GM21737 (cell line): Measurements from ENCODE around the gene ASIC3.
"Not testable (repeated sequence)": the region's sequence is repeated elsewhere in the genome, so short reads cannot be mapped to it uniquely, and the experiment has no call there.

Experiments used
- ATAC-seq: cut with Tn5 transposase; IDR thresholded peaks from one replicate; pipeline ENCODE4 v1.9.1; 2021; ENCODE audit warnings: mild to moderate bottlenecking, moderate library complexity; ENCODE audit not compliant: unreplicated experiment

ASIC3 gene

GRCh38 chr7:151047976-151048815, at the start of gene ASIC3:
TSS of gene ASIC3 (plus strand) at chr7:151048531. CDS start at chr7:151048886, 355 bp downstream.
- ATAC-seq = no peak

- ATAC-seq = no peak
These were observed 49.3 kb upstream of the ASIC3 start for GRCh38 chr7:150999001-150999400.

- ATAC-seq = no peak
These were observed 48.7 kb upstream of the ASIC3 start for GRCh38 chr7:150999497-151000230.

GRCh38 chr7:151000897-151001495, 47.3 kb upstream of the ASIC3 start:
- no peak for ATAC-seq

GRCh38 chr7:151001546-151001945, 46.8 kb upstream of the ASIC3 start:
- no peak for ATAC-seq

GRCh38 chr7:151003572-151003971, 44.8 kb upstream of the ASIC3 start:
- no peak for ATAC-seq

GRCh38 chr7:151005566-151005965, 42.8 kb upstream of the ASIC3 start:
- ATAC-seq = no peak

- ATAC-seq = no peak
These were observed 41.6 kb upstream of the ASIC3 start for GRCh38 chr7:151006590-151007300.

GRCh38 chr7:151007469-151007898, 40.8 kb upstream of the ASIC3 start:
- no peak for ATAC-seq

- no peak for ATAC-seq
These were observed 40.2 kb upstream of the ASIC3 start for GRCh38 chr7:151008143-151008510.

GRCh38 chr7:151008511-151009323, 39.6 kb upstream of the ASIC3 start:
- ATAC-seq = no peak

GRCh38 chr7:151009327-151010036, 38.8 kb upstream of the ASIC3 start:
- ATAC-seq = no peak

- no peak for ATAC-seq
These were observed 38.4 kb upstream of the ASIC3 start for GRCh38 chr7:151010037-151010306.

- ATAC-seq = no peak
These were observed 37.8 kb upstream of the ASIC3 start for GRCh38 chr7:151010307-151011096.

- no peak for ATAC-seq
These were observed 37.3 kb upstream of the ASIC3 start for GRCh38 chr7:151011097-151011409.

GRCh38 chr7:151011616-151012015, 36.7 kb upstream of the ASIC3 start:
- ATAC-seq = not testable (repeated sequence)

- ATAC-seq = no peak
These were observed 36.2 kb upstream of the ASIC3 start for GRCh38 chr7:151012031-151012692.

GRCh38 chr7:151012911-151013347, 35.4 kb upstream of the ASIC3 start:
- no peak for ATAC-seq

- ATAC-seq = no peak
These were observed 35.0 kb upstream of the ASIC3 start for GRCh38 chr7:151013356-151013732.
